HTR-8/SVneo (cell line): ENCODE data around the gene SPOCK3.

Experiments used
- DNase-seq: peaks from one replicate; pipeline ENCODE4 v3.0.0; 2011; ENCODE audit warnings: low spot score, mixed read lengths; ENCODE audit not compliant: insufficient read length
- FAIRE-seq: peaks from 2 replicates; lab custom pipeline; 2011; peaks lifted over from hg19 to GRCh38; lab: Jason Lieb, UNC

The SPOCK3 gene

DNA sequence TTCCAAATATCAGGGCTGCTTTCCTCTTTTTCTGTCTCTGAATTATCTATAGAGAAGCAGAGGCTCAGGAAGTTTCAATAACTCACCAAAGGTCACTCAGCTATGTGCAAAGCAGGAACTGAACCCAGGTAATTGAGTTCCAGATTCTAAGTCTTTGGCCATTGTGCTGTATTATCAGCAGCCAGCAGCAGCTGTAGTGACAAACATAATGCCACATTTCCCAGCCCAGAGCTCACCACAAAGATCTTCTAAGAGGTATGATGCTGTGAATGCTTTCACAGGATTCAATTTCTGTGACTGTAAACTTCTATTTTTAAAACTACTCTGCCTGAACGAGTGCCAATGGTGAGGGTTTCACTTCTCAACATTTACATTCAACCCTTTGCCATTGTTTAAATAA, 56.4 kb downstream of the SPOCK3 start:
- FAIRE-seq = no peak
- DNase-seq = no peak

- FAIRE-seq = no peak
- DNase-seq = no peak
Observed at GRCh38 chr4:167176723-167177367, 57.4 kb downstream of the SPOCK3 start.

DNA sequence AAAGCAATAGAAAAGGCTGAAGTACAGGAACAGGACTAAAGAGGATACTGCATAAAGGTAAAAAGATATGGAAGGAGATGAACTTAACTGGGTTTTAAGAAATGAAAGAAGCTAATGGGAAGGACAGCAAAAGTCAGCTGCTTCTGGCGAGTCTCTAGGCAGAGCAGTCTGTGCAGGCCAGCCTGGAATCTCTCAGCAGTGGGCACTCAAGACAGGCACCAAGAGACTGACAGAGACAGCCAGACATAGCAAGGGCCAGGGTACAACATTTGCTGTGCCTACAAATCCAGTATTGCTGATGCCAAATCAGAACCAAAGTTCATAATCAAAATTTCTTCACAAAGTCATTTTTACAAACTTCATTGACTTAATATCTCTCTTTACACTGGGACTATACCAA, 62.4 kb downstream of the SPOCK3 start:
- no peak for DNase-seq

DNA sequence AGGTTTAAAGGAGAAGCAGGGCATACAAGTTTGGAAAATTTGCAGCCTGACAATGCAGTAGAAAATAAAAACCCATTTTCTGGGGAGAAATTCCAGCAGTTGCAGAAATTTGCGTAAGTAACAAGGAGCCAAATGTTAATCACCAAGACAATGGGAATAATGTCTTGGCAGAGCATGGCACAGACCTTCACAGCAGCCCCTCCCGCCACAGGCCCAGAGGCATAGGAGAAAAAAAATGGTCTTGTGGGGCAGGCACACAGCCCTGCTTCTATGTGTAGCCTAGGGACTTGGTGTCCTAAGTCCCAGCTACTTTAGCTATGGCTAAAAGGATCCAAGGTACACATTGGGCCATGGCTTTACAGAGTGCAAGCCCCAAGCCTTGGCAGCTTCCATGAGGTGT, 65.7 kb downstream of the SPOCK3 start:
- DNase-seq (no peak), FAIRE-seq (no peak)

More for the DNA sequence above, 62.4 kb downstream of the SPOCK3 start:
- FAIRE-seq = no peak

- no peak for FAIRE-seq
- no peak for DNase-seq
Observed at GRCh38 chr4:167150587-167150986, 83.7 kb downstream of the SPOCK3 start.

DNA sequence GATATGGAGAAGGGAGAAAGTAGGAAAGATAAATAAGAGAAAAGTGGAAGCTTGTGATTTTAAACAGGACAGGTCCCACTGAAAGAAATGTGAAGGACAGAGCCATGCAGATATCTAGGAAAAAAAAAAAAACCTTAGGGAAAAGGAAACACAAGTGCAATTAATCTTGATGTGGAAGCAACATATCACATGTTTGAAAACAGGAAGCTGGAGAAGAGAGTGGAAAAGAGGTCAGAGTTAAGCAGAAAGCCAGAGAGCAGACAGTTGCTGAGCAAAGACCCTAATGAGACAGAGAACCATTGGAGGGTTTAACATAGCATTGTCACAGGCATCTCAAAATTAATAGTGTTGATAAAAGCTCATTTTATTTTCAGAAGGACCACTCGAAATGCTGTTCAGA, 89.7 kb downstream of the SPOCK3 start:
- DNase-seq = no peak
- FAIRE-seq = no peak

DNA sequence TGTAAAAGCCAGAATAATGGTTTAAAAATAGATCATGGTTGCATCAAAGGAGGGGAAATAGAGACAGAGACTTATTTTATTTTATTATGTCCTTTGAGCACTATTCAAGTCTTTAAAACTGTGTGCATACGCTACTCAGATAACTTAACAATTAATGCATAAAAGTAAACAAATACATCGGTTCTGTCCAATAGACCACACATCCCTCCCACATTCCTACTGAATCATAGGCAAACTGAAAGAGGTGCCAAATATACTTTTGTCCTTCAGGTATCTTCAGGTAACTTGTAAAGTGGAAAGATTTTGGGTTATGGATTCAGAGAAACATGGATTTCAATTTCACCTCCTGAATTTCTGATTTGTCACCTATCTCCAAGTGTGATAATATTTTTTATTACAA, 91.3 kb downstream of the SPOCK3 start:
- FAIRE-seq (no peak), DNase-seq (no peak)

DNA sequence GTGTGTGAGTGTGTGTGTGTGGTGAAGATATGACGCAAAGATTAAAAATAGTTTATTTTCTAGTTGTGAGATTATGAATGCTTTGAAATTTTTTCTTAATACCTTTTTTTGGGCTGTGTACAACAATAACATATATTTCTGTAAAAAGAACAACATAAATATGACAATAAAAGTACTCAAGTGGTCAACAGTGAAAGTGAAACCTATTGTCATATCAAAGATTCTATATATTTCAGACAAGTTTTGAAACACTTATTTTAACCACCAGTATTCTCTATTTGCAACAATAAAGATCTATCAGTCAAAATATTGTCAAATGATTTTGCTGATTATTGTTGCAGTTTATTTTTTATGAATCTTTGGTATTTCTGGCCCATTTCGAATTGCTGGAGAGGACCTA, 98.0 kb downstream of the SPOCK3 start:
- no peak for DNase-seq
- FAIRE-seq = no peak

GRCh38 chr4:167129146-167129545, 105.1 kb downstream of the SPOCK3 start:
- FAIRE-seq (no peak), DNase-seq (no peak)

- FAIRE-seq = no peak
- no peak for DNase-seq
Observed at GRCh38 chr4:167119392-167119791, 114.9 kb downstream of the SPOCK3 start.

DNA sequence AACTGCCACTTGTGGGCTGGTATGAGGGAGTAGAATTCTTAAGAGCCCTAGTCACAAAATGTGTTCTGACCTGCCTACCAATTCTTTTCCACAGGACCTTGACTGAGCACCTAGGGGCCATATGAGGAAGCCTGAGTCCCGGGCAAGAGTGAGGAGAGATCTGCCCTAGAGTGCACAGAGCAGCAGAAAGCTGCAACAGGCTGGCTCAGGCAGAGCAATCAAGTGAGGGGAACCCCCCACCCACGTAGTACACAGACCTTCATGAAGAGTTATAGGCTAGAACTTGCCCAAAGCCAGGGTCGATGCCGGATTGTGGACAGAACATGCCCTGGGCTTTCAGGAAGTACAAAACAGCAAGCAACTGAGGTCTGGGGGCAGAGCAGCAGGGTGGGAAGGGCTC, 117.0 kb downstream of the SPOCK3 start:
- FAIRE-seq (no peak), DNase-seq (no peak)

- no peak for DNase-seq
- FAIRE-seq = no peak
Observed at GRCh38 chr4:167114416-167114971, 119.8 kb downstream of the SPOCK3 start.

GRCh38 chr4:167111622-167112021, 122.7 kb downstream of the SPOCK3 start:
- FAIRE-seq (no peak), DNase-seq (no peak)

DNA sequence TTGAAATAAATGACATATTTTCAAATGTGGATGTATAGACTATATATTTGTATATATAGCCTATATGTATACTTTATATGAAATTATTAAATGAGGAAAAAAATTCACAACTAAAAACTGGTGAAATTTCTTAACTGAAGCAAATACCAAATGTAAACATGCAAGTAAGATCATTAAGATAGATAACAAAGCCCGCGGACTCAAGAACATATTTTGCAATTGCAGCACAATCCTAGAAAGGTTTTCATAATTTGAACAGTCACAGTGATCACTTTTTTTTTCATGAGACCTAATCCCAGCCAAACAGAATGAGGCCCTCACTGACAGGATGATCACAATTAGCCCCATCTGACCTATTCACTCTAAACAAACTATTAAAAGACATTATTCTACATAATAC, 123.2 kb downstream of the SPOCK3 start:
- no peak for DNase-seq
- no peak for FAIRE-seq

DNA sequence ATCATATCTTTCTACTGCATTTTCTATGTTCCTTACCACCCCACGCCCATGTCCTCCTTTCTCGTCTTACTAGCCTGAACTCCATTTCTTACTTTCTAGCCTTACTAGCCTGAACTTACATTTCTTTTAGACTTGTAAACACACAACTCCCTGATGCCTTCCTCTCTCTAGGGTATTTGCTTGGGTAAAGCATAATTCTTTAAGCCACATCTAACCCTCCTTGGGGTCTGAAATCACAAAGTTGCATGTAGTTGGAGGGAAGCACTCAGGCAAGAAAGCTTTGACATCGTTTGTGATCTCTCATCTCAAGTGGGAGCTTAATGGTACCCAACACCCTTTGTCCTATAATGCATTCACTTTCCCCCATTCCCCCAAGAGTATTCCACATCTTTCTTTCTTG, 124.4 kb downstream of the SPOCK3 start:
- FAIRE-seq = no peak
- DNase-seq = no peak

DNA sequence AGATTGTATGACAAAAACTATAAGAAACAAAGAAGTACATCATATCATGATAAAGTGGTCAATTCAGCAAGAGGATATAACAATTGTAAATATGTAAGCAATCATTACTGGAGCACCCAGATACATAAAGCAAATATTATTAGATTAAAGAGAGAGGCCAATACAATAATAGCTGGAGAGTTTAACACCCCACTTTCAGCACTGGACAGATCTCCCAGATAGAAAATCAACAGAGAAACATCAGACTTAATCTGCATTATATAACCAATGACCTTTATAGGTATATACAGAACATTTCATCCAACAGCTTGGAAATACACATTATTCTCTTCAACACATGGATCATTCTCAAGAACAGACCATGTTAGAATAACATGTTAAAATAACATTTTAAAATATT, 128.4 kb downstream of the SPOCK3 start:
- DNase-seq (no peak), FAIRE-seq (no peak)

- DNase-seq (no peak), FAIRE-seq (no peak)
Observed at GRCh38 chr4:167102475-167102874, 131.8 kb downstream of the SPOCK3 start.

GRCh38 chr4:167101035-167101434, 133.3 kb downstream of the SPOCK3 start:
- FAIRE-seq (no peak), DNase-seq (no peak)

- no peak for FAIRE-seq
Observed at GRCh38 chr4:167100120-167100519, 134.2 kb downstream of the SPOCK3 start.

GRCh38 chr4:167088115-167088514, 146.2 kb downstream of the SPOCK3 start:
- DNase-seq (no peak), FAIRE-seq (no peak)

More at GRCh38 chr4:167100120-167100519, 134.2 kb downstream of the SPOCK3 start:
- peak; percentile 13 for DNase-seq

GRCh38 chr4:167084321-167084720, 150.0 kb downstream of the SPOCK3 start:
- DNase-seq = no peak
- no peak for FAIRE-seq

GRCh38 chr4:167079762-167080161, 154.5 kb downstream of the SPOCK3 start:
- FAIRE-seq = no peak
- no peak for DNase-seq
